NCI-H2107 (cell line): ENCODE data around the gene CCDC120.

Experiments
- DNase-seq: peaks from one replicate; lab custom pipeline; 2025; lab: John Stamatoyannopoulos, UW

CCDC120 gene

DNA sequence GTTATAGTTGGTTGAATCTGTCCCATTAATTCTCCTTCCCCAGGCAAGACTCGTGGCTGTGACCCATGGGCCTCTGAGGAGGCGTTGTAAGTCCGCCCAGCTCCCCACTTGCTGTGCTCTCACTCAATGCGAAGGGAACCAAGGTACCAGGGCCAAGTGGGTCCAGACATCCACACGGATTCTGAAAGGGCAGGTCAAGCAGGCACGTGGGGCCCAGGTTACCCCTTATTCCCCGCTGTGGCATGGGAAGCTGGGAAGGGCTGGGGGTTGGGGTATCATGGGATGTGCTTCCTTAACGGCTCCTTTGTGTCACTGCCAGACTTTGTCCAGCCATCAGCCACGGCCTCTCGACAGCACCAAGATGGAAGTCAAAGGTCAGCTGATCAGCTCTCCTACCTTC lies 3.1 kb downstream of the CCDC120 start:
- DNase-seq = no peak

DNA sequence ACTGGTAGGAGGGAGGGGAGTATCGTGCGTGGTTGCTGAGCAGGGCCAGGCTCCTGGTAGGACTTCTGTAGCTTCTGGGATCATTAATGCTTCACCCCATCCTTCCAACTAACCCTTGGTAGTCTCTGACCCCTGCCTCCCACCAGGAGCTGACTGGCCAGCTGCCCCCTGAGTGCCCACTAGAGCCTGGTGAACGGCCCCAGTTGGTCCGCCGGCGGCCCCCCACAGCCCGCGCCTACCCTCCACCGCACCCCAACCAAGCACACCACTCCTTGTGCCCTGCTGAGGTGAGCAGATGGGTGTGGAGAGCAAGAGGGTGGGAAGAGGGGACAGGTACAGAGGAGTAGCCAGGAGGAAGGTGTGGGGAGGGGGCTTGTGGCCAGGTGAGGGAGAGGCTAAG lies 4.9 kb downstream of the CCDC120 start:
- DNase-seq = no peak

GRCh38 chrX:49064303-49064702 lies 5.5 kb downstream of the CCDC120 start:
- DNase-seq = no peak

- no peak for DNase-seq
These were observed 5.9 kb downstream of the CCDC120 start for GRCh38 chrX:49064735-49065134.

GRCh38 chrX:49066278-49066677 lies 7.5 kb downstream of the CCDC120 start:
- DNase-seq = no peak

GRCh38 chrX:49066690-49067089 lies 7.9 kb downstream of the CCDC120 start:
- no peak for DNase-seq

DNA sequence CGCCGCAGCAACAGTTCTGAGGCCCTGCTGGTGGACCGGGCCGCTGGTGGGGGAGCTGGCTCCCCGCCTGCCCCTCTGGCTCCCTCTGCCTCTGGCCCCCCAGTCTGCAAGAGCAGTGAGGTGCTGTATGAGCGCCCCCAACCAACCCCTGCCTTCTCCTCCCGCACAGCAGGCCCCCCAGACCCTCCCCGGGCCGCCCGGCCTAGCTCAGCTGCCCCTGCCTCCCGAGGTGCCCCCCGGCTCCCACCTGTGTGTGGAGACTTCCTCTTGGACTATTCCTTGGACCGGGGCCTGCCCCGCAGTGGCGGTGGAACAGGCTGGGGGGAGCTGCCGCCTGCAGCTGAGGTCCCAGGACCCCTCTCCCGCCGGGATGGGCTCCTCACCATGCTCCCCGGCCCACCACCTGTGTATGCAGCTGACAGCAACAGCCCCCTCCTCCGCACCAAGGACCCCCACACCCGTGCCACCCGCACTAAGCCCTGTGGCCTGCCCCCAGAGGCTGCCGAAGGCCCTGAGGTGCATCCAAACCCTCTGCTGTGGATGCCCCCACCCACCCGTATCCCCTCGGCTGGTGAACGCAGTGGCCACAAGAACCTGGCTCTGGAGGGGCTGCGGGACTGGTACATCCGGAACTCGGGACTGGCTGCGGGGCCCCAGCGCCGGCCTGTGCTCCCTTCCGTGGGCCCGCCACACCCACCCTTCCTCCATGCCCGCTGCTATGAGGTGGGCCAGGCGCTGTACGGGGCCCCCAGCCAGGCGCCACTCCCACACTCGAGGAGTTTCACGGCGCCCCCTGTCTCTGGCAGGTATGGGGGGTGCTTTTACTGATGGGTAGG lies 8.7 kb downstream of the CCDC120 start:
- DNase-seq = no peak

DNA sequence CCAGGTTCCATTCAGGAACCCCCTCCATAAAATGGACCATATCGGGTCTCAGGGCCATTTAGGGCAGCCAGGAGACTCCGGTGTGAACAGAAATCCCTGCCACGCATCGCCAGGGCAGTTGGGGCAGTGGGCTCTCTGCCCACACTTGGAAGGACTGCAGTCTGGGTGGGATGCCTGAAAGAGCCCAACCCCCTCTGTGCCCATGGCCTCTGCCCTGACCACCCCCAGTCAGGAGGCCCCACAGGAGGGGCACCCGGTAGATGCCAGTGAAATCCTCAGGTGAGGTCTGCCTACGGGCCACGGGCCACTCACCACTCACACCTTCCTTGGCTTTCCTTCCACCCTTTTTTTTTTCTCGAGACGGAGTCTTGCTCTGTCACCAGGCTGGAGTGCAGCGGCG lies 10.2 kb downstream of the CCDC120 start:
- DNase-seq = no peak

GRCh38 chrX:49070988-49071387 lies 12.2 kb downstream of the CCDC120 start:
- no peak for DNase-seq

- DNase-seq = no peak
These were observed 13.3 kb downstream of the CCDC120 start for GRCh38 chrX:49071877-49072711.

GRCh38 chrX:49072712-49073095 lies 13.9 kb downstream of the CCDC120 start:
- no peak for DNase-seq

DNA sequence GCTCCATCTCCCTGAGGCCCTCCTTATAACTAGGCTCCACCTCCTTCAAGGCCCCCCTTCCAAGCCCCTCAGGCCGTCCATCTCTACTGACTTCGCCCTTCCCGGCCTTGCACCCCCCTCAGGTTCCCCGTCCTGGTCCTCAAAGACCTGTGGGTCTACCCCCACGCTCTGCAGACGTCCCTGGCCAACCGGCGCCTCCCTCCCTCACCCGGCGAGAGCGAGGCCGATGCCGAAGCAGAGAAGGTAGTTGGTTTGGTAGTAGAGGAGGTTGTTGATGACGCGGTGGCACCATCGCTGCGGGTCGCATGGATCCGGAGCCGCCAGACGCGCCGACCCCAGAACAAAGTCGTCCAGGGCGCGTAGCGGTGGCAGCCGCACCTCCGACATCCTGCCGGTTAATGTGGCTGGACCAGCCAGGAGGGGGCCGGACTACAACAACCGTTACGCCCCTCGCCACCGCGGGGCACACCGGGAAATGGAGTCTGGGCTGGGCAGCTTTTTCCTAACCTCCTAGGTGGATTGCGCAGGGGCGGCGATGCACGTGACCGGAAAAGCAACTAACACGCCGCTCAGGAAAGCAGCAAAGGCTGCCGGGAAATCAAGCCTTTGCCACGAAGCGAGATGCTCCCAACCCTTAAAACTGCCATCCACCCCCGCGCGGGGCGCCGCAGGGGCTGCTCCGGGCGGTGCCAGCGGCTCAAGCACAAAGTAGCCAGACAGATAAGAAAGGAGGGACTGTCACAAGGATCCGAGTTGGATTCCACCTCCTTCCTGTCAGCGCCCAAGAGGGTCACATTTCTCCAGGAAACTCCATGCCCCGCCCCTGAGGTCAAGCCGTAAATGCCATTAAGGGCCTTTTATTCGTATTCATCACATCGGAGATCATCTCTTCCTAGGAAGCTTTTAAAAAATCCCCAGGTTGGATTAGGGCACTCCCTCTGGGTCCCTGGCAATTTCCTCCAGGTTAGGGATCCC lies 15.1 kb downstream of the CCDC120 start, which contains the start of gene PRAF2:
TSS of gene PRAF2 (minus strand) at position 402 of the 975 bp plus-strand sequence. CDS start at position 387, 15 bp downstream.
- peak; percentile 85 for DNase-seq

- no peak for DNase-seq
These were observed 16.5 kb downstream of the CCDC120 start for GRCh38 chrX:49075347-49075746.

- DNase-seq = no peak
These were observed 19.1 kb downstream of the CCDC120 start for GRCh38 chrX:49077941-49078340.

DNA sequence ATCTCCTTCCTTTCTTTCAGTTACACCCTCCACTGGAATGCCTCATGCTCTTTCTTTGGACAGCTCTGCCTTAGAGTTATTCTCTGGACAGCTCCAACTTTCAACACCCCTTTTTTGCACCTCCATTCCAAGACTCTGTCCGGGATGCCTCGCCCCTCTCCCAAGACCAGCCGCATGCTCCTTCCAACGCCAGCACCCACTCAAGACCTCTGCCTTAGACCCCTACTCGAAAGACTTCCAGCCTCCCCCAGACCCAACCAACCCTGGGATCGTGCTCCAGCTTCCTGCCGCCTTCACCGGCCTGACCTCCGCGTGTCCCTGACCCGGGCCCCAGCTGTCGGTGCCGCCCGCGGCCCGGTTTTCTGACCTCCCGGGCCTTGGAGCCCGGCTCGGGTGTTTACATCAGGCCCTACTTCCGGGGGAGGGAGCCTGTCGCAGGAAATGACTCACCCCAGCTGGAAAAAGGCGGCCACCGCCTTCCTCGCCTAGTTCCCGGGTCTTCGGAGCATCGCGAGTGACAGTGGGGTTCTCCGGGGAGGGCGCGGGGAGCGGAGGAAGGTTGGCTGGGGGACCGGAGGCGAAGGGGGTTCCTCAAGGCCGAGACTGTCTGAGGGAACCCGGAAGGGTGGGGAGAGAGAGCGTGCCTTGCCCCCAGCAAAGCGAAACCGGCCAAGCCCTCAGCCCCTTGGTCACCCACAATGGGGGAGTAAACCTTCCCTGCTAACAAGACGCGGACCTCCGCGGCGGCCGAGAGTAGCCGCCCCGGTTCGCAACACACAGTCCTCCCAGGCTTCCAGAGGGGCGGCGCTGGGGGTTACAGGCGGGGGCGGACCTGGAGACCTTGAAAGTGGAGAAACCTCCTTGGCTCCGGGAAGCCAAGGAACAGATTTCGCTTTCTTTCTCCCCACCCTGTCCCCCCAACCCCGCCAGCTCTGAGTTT lies 21.0 kb downstream of the CCDC120 start, which contains the start of gene WDR45:
TSS of gene WDR45 (minus strand) at position 399 of the 940 bp plus-strand sequence. CDS start 1,792 bp downstream, outside the sequence.
- peak; percentile 37 for DNase-seq

GRCh38 chrX:49082271-49082871 lies 23.6 kb downstream of the CCDC120 start:
- DNase-seq = no peak

DNA sequence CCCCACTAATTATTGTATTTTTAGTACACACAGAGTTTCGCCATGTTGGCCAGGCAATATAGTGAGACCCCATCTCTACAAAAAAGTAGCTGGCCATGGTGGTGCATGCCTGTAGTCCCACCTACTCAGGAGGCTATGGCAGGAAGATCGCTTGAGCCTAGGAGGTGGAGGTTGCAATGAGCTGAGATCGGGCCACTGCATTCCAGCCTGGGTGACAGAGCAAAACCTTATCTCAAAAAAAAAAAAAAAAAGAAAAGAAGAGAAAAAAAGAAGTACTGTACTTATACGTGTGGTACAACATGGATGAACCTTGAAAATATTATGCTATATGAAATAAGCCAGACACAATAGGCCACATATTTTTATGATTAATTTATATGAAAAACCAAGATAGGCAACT lies 30.8 kb downstream of the CCDC120 start:
- no peak for DNase-seq

- no peak for DNase-seq
These were observed 37.6 kb downstream of the CCDC120 start for GRCh38 chrX:49096419-49096818.

GRCh38 chrX:49100704-49101628 lies 42.2 kb downstream of the CCDC120 start:
- peak; percentile 90 for DNase-seq
